ENCODE results near the gene GNB2.

DNA sequence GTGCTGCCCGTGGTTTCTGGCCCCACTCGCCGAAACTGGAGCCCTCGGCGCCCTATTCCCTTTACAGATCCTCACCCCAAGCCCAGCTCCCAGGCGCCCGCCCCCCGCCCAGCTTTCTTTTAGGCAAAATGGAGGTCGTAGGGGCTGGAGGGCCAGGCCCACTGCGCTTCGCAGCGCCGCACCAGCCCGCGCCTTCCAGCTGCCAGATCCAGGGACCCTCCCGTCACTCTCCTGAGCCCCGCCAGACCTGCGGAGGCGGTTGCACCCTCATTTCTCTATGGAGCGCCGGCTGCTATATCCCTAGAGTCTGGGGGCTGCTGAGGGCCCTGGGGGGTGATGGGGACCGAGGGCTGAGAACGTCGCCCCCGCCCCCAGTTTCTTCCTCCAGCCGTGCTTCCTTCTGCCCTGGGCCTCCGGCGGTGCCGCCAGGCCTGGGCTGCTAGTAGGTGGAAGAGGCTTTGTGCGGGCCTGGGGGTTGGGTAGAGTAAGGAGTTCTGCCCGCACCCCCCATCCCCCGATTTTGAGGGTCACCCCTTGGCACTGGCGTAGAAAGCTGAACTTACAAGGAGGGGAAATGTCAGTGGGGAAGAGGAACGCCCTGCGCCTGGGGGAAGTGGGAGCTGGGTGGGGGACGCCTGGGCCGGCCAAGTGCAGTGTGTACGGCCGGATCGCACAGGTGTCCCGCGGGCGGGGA lies 1.0 kb downstream of the GNB2 start:
- TF ChIP-seq, protein P1, sequence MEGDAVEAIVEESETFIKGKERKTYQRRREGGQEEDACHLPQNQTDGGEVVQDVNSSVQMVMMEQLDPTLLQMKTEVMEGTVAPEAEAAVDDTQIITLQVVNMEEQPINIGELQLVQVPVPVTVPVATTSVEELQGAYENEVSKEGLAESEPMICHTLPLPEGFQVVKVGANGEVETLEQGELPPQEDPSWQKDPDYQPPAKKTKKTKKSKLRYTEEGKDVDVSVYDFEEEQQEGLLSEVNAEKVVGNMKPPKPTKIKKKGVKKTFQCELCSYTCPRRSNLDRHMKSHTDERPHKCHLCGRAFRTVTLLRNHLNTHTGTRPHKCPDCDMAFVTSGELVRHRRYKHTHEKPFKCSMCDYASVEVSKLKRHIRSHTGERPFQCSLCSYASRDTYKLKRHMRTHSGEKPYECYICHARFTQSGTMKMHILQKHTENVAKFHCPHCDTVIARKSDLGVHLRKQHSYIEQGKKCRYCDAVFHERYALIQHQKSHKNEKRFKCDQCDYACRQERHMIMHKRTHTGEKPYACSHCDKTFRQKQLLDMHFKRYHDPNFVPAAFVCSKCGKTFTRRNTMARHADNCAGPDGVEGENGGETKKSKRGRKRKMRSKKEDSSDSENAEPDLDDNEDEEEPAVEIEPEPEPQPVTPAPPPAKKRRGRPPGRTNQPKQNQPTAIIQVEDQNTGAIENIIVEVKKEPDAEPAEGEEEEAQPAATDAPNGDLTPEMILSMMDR (IDR thresholded peaks at IDR 0.05) = no peak
- TF ChIP-seq EP300 (IDR thresholded peaks at IDR 0.05) = no peak

Data from stomach (tissue), 4 donors.